Erythroblast (primary cell): ENCODE results near the gene TRIP6.
"Not testable (repeated sequence)": the region's sequence is repeated elsewhere in the genome, so short reads cannot be mapped to it uniquely, and the experiment has no call there.

ENCODE experiments used
- DNase-seq, 2 experiments: peaks; one replicate each; lab custom pipeline; 2025; lab: John Stamatoyannopoulos, UW
- GATA1 ChIP-seq: IDR thresholded peaks from 2 replicates; pipeline ENCODE4 v1.6.1; 2011; ENCODE audit warnings: low read depth, mild to moderate bottlenecking, control low read depth, low read length, moderate library complexity
- POLR2A ChIP-seq: IDR thresholded peaks from 2 replicates; pipeline ENCODE4 v1.6.1; 2011; ENCODE audit warnings: mild to moderate bottlenecking, low read length

Gene TRIP6

GRCh38 chr7:100854146-100854895, 12.9 kb upstream of the TRIP6 start:
- no peak for TF ChIP-seq POLR2A
- no peak for TF ChIP-seq GATA1
- DNase-seq, result no peak

GRCh38 chr7:100854899-100855298, 12.3 kb upstream of the TRIP6 start:
- DNase-seq, result not testable (repeated sequence)

- no peak for DNase-seq
- TF ChIP-seq POLR2A (no peak), GATA1 (no peak)
These were observed 11.7 kb upstream of the TRIP6 start for GRCh38 chr7:100855515-100855914.

- TF ChIP-seq POLR2A (no peak), GATA1 (no peak)
These were observed 10.3 kb upstream of the TRIP6 start for GRCh38 chr7:100856871-100857282.

GRCh38 chr7:100859856-100860255, 7.3 kb upstream of the TRIP6 start:
- DNase-seq, result no peak
- no peak for TF ChIP-seq GATA1
- no peak for TF ChIP-seq POLR2A

More at GRCh38 chr7:100856871-100857282, 10.3 kb upstream of the TRIP6 start:
- no peak for DNase-seq

GRCh38 chr7:100860702-100861615, 6.2 kb upstream of the TRIP6 start:
- TF ChIP-seq POLR2A, result no peak
- TF ChIP-seq GATA1, result no peak
- no peak for DNase-seq

GRCh38 chr7:100861616-100861985, 5.6 kb upstream of the TRIP6 start:
- no peak for DNase-seq
- TF ChIP-seq GATA1 (no peak), POLR2A (no peak)

GRCh38 chr7:100863406-100863950, 3.7 kb upstream of the TRIP6 start:
- DNase-seq, result no peak
- no peak for TF ChIP-seq GATA1
- no peak for TF ChIP-seq POLR2A

GRCh38 chr7:100864263-100864845, 2.8 kb upstream of the TRIP6 start:
- TF ChIP-seq POLR2A, result no peak
- TF ChIP-seq GATA1, result no peak
- DNase-seq, result no peak

GRCh38 chr7:100865372-100865911, 1.7 kb upstream of the TRIP6 start:
- TF ChIP-seq POLR2A (no peak), GATA1 (no peak)
- DNase-seq, result no peak

- TF ChIP-seq GATA1, result no peak
- TF ChIP-seq POLR2A, result no peak
- no peak for DNase-seq
These were observed 1.1 kb upstream of the TRIP6 start for GRCh38 chr7:100865938-100866728.

GRCh38 chr7:100866729-100867039, 503 bp upstream of the TRIP6 start:
- no peak for DNase-seq
- no peak for TF ChIP-seq GATA1
- no peak for TF ChIP-seq POLR2A

GRCh38 chr7:100867776-100868485, 744 bp downstream of the TRIP6 start:
- DNase-seq, result no peak
- TF ChIP-seq GATA1, result no peak
- TF ChIP-seq POLR2A, result no peak
